ENCODE data around the gene TMEM150C. TPM values are rescaled to one million over a fixed set of nuclear protein-coding genes. Genes with fewer than 3 reads are reported as not detected.

TMEM150C gene
- total and polyA plus RNA-seq, 11 donors: 6.2 to 22.9 (median 12.6) TPM

GRCh38 chr4:82593411-82593810, 31.6 kb upstream of the TMEM150C start:
- ATAC-seq: no peak
- TF ChIP-seq POLR2A (IDR thresholded peaks at IDR 0.05) (no peak), CTCF (IDR thresholded peaks at IDR 0.05) (no peak)
- DNase-seq: no peak
- WGBS, 4 donors: 75 to 78% (median 77%) methylated on average over 5 of the region's 5 CpGs
- H3K4me3 ChIP-seq: no peak overlapping the region
- no peaks in the 10 kb centered on the region for H3K9me3 ChIP-seq
- H3K27ac ChIP-seq: no peak overlapping the region
- H3K27me3 ChIP-seq: peaks cover 0 to 4% (median 0%) of the 10 kb centered on the region in 9 donors
- intact Hi-C loops (cut with DNase I): no loop called here
- no peaks in the 10 kb centered on the region for H3K4me1 ChIP-seq
- no peaks in the 10 kb centered on the region for H3K36me3 ChIP-seq

- TF ChIP-seq POLR2A (IDR thresholded peaks at IDR 0.05) (no peak), CTCF (IDR thresholded peaks at IDR 0.05) (no peak)
- intact Hi-C loops (cut with DNase I): no loop called here
- H3K27ac ChIP-seq: no peak overlapping the region
- no peaks in the 10 kb centered on the region for H3K4me1 ChIP-seq
- H3K4me3 ChIP-seq: no peak overlapping the region
- H3K36me3 ChIP-seq: no peaks in the 10 kb centered on the region
- H3K27me3 ChIP-seq: peaks cover 0 to 4% (median 0%) of the 10 kb centered on the region in 9 donors
- DNase-seq (no peak), ATAC-seq (no peak)
- WGBS, 4 donors: 82 to 98% (median 97%) methylated on average over 3 of the region's 3 CpGs
- no peaks in the 10 kb centered on the region for H3K9me3 ChIP-seq
Observed at GRCh38 chr4:82592639-82593038, 30.9 kb upstream of the TMEM150C start.

GRCh38 chr4:82591592-82591991, 29.8 kb upstream of the TMEM150C start:
- TF ChIP-seq CTCF (IDR thresholded peaks at IDR 0.05) (no peak), POLR2A (IDR thresholded peaks at IDR 0.05) (no peak)
- Histone ChIP-seq H3K4me3 (no peak overlapping the region), H3K4me1 (no peaks in the 10 kb centered on the region), H3K27me3 (peaks cover 0 to 4% (median 0%) of the 10 kb centered on the region in 9 donors), H3K27ac (no peak overlapping the region), H3K36me3 (no peaks in the 10 kb centered on the region), H3K9me3 (no peaks in the 10 kb centered on the region)
- intact Hi-C loops (cut with DNase I): no loop called here
- no peak for DNase-seq
- WGBS, 4 donors: 60 to 68% (median 64%) methylated on average over 5 of the region's 5 CpGs
- no peak for ATAC-seq

- 82 to 89% (median 86%) methylated on average over 1 of the region's 1 CpG for WGBS, 4 donors
- TF ChIP-seq POLR2A (IDR thresholded peaks at IDR 0.05) (no peak), CTCF (IDR thresholded peaks at IDR 0.05) (no peak)
- no peak for ATAC-seq
- intact Hi-C loops (cut with DNase I): no loop called here
- no peak for DNase-seq
- Histone ChIP-seq H3K4me1 (no peaks in the 10 kb centered on the region), H3K9me3 (no peaks in the 10 kb centered on the region), H3K27me3 (peaks cover 0 to 4% (median 0%) of the 10 kb centered on the region in 9 donors), H3K27ac (no peak overlapping the region), H3K4me3 (no peak overlapping the region), H3K36me3 (no peaks in the 10 kb centered on the region)
Observed at GRCh38 chr4:82589756-82590155, 28.0 kb upstream of the TMEM150C start.

All from heart left ventricle (tissue), 16 donors.